Epithelial cell of proximal tubule (primary cell): ENCODE data around the gene MPO. TPM values are rescaled to one million over a fixed set of nuclear protein-coding genes. Genes with fewer than 3 reads are reported as not detected.

ENCODE experiments used
- DNase-seq: peaks from one replicate; pipeline ENCODE4 v3.0.0-alpha.2; 2011; ENCODE audit warnings: low read depth
- H3K4me3 ChIP-seq: 2 replicates; pipeline ENCODE4 v1.5.1; 2011; ENCODE audit warnings: low read depth, mild to moderate bottlenecking, low read length
- total RNA-seq: library from RNA; depleted of rRNA; stranded (reverse); fragments of >200 nt; gene quantifications from 2 replicates; pipeline ENCODE4 v1.2.3, GENCODE V29; 2015
- TF ChIP-seq, protein P1 (sequence below): conservative IDR thresholded peaks from 2 replicates; pipeline ENCODE4 v1.5.1; 2012; ENCODE audit warnings: low read depth, mild to moderate bottlenecking, low read length

The MPO gene
- total RNA-seq, 1 donor from 2014 or later = not detected

DNA sequence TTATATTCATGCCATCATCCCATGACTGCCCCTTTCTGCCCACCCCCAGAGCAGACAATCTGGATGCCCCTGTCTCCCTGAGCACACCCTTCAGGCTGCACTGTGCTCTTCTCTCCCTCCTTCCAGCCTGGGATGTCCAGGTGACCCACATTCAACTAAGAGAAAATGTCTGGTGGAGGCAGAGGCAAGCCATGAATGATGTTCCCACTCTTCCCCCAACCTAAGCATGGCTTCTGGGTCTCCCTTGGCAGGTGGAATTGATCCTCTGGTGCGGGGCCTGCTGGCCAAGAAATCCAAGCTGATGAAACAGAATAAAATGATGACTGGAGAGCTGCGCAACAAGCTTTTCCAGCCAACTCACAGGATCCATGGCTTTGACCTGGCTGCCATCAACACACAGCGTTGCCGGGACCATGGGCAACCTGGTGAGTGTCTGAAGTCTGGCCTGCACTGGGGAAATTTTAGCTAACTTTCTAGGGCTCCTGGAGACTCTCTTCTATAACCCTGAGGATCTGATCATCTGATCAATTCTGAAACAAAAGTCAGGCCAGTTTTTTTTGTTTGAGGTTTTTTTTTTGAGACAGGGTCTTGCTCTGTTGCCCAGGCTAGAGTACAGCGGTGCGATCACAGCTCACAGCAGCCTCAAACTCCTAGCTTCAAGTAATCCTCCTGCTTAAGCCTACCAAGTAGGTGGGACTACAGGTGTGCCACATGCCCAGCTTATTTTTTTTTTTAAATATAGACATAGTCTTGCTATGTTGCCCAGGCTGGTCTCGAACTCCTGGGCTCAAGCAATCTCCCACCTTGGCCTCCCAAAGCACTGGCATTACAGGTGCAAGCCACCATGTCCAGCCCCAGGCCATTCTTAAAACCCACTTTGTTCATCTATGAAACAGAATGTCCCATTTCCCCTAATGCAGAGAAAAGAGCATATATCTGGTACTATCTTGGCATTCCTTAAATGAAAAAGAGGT is 14.5 kb downstream of the MPO start:
- DNase-seq = no peak
- H3K4me3 ChIP-seq = no peak overlapping the region
- TF ChIP-seq, protein P1, sequence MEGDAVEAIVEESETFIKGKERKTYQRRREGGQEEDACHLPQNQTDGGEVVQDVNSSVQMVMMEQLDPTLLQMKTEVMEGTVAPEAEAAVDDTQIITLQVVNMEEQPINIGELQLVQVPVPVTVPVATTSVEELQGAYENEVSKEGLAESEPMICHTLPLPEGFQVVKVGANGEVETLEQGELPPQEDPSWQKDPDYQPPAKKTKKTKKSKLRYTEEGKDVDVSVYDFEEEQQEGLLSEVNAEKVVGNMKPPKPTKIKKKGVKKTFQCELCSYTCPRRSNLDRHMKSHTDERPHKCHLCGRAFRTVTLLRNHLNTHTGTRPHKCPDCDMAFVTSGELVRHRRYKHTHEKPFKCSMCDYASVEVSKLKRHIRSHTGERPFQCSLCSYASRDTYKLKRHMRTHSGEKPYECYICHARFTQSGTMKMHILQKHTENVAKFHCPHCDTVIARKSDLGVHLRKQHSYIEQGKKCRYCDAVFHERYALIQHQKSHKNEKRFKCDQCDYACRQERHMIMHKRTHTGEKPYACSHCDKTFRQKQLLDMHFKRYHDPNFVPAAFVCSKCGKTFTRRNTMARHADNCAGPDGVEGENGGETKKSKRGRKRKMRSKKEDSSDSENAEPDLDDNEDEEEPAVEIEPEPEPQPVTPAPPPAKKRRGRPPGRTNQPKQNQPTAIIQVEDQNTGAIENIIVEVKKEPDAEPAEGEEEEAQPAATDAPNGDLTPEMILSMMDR = no peak

DNA sequence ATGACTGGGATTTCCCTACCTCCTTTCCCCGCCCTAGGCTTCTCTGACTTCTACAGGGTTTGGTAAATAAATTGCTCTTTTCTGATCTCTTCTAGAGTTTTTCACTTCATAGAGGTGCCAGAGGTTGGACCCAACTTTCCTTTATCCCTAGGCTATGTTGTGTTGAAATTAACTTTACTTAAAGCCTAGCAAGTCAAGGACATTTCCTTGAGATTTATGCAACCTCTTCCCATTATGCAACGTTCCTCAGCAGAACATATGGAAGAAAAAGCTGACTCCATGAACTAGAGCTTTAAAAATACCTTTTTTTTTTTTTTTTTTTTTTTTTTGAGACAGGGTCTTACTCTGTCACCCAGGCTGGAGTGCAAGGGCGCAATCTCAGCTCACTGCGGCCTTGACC is 15.5 kb downstream of the MPO start:
- TF ChIP-seq, protein P1 = no peak
- no peak for DNase-seq
- H3K4me3 ChIP-seq = no peak overlapping the region

DNA sequence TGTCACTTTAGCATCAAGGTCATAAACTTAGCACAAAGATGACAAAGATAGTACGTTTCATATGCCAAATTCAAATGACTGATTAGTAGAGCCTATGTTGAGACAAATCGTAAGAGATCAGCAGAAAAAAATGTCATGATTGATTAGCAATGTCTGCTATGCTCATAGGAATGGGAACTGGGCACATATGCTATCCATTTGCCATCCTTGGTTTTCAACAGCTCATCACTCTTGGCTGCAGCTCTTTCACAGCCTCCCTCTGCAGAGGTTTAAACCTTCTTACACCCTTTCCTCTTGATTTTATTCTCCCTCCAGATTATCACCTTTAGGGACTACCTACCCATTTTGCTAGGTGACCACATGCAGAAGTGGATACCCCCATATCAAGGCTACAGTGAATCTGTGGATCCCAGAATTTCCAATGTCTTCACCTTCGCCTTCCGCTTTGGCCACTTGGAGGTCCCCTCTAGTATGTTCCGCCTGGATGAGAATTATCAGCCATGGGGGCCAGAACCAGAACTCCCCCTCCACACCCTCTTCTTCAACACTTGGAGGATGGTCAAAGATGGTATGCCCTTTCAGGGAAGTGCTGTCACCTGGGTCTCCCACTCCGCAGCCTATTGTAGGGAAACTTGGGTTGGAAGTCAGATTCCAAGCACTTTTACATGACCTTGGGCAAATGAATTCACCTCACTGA is 16.2 kb downstream of the MPO start:
- H3K4me3 ChIP-seq = no peak overlapping the region
- TF ChIP-seq, protein P1 = no peak
- DNase-seq = no peak

DNA sequence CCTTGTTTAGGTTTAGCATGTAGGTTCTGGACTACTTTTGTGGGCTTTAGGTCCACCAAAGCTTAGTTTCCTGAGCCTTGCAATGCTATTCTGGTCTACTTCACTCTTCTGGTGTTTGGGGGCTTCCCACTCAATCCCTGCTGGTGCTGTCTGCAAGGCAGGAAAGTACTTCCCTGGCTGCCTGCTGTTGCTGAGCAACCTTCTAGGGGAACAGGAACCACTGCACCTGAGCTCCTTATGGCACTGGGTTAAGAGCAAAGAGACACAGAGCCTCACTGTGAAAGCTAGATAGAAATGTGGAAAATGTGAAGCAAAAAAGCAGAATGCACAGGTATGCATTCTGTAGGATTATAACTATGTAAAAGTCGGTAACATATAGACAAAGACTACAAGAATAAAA is 17.0 kb downstream of the MPO start:
- DNase-seq = no peak
- no peak overlapping the region for H3K4me3 ChIP-seq
- TF ChIP-seq, protein P1 = no peak

- DNase-seq = no peak
- H3K4me3 ChIP-seq = no peak overlapping the region
- TF ChIP-seq, protein P1 = no peak
These were observed 18.6 kb downstream of the MPO start for GRCh38 chr17:58262149-58262548.

- DNase-seq = no peak
- TF ChIP-seq, protein P1 = peak; percentile 33
- H3K4me3 ChIP-seq = no peak overlapping the region
These were observed 25.9 kb downstream of the MPO start for GRCh38 chr17:58254803-58255202.

GRCh38 chr17:58253082-58253481 is 27.7 kb downstream of the MPO start:
- H3K4me3 ChIP-seq = no peak overlapping the region
- TF ChIP-seq, protein P1 = no peak
- no peak for DNase-seq
